ENCODE results near the gene SMARCC1.

Gene SMARCC1

GRCh38 chr3:47586746-47587145 lies 194.9 kb downstream of the SMARCC1 start:
- DNase-seq (ENCODE audit: low read depth): peak; percentile 32
- no peak overlapping the region for H3K4me3 ChIP-seq (ENCODE audit: low read length)
- TF ChIP-seq CTCF (conservative IDR thresholded peaks at IDR 0.05; ENCODE audit: low read length): no peak

GRCh38 chr3:47583320-47584075 lies 198.2 kb downstream of the SMARCC1 start:
- peak; percentile 21 for DNase-seq (ENCODE audit: low read depth)
- TF ChIP-seq CTCF (conservative IDR thresholded peaks at IDR 0.05; ENCODE audit: low read length): no peak

GRCh38 chr3:47581835-47582234 lies 199.9 kb downstream of the SMARCC1 start:
- no peak for TF ChIP-seq CTCF (conservative IDR thresholded peaks at IDR 0.05; ENCODE audit: low read length)
- no peak for DNase-seq (ENCODE audit: low read depth)
- no peak overlapping the region for H3K4me3 ChIP-seq (ENCODE audit: low read length)

More at GRCh38 chr3:47583320-47584075, 198.2 kb downstream of the SMARCC1 start:
- no peak overlapping the region for H3K4me3 ChIP-seq (ENCODE audit: low read length)

GRCh38 chr3:47581422-47581821 lies 200.3 kb downstream of the SMARCC1 start:
- H3K4me3 ChIP-seq (ENCODE audit: low read length): no peak overlapping the region
- DNase-seq (ENCODE audit: low read depth): no peak
- no peak for TF ChIP-seq CTCF (conservative IDR thresholded peaks at IDR 0.05; ENCODE audit: low read length)

GRCh38 chr3:47580481-47580880 lies 201.2 kb downstream of the SMARCC1 start:
- DNase-seq (ENCODE audit: low read depth): no peak
- TF ChIP-seq CTCF (conservative IDR thresholded peaks at IDR 0.05; ENCODE audit: low read length): no peak
- H3K4me3 ChIP-seq (ENCODE audit: low read length): no peak overlapping the region

- TF ChIP-seq CTCF (conservative IDR thresholded peaks at IDR 0.05; ENCODE audit: low read length): no peak
- H3K4me3 ChIP-seq (ENCODE audit: low read length): no peak overlapping the region
- DNase-seq (ENCODE audit: low read depth): no peak
Measured at GRCh38 chr3:47579875-47580274, 201.8 kb downstream of the SMARCC1 start.

Data from AG10803 (cell line).